Measurements from ENCODE around the gene MUC4. TPM values are rescaled to one million over a fixed set of nuclear protein-coding genes. Genes with fewer than 3 reads are reported as not detected.
"Not testable (repeated sequence)": the region's sequence is repeated elsewhere in the genome, so short reads cannot be mapped to it uniquely, and the experiment has no call there.

Gene MUC4
- total and polyA plus RNA-seq, 7 experiments from 2014 or later: 0.07 to 0.48 TPM; not detected in 5

DNA sequence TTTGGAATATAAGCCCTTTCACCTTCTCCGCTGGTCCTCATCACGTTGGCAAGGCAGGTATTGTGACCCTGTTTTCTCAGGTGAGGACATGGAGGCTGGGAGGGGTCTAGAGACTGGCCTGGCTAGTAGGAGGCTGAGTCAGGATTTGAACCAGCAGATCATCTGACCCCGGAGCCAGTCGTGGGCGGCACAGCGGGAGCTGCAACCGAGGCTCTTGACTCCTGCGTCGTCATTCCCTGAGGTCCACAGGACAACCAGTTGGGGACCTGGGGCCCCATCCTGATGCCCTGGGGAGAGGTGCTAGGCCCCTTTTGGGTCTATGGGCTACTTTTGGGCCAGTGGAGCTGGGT lies 88.8 kb downstream of the MUC4 start:
- POLR2A ChIA-PET; H3K4me1 ChIP-seq (ENCODE audit: control insufficient read depth in 2 of 2, insufficient read depth in 2 of 2, low read length in 2 of 2); H3K27me3 ChIP-seq (ENCODE audit: control insufficient read depth in 2 of 2, insufficient read depth in 2 of 2, low read length in 2 of 2); DNase-seq; H3K4me3 Mint-ChIP-seq; H3K4me1 Mint-ChIP-seq; ATAC-seq; H3K9me3 ChIP-seq (ENCODE audit: control insufficient read depth in 2 of 3, low read length in 3 of 3); CTCF ChIA-PET; H3K27me3 Mint-ChIP-seq; H3K27ac Mint-ChIP-seq; H3K27ac ChIP-seq (ENCODE audit: low read depth, low read length); H3K9me3 Mint-ChIP-seq; H3K36me3 Mint-ChIP-seq; intact Hi-C loops (cut with micrococcal nuclease); H3K36me3 ChIP-seq (ENCODE audit: control insufficient read depth in 2 of 3, insufficient read depth in 3 of 3, low read length in 3 of 3); H3K4me3 ChIP-seq (ENCODE audit: low read length): not testable (repeated sequence)

DNA sequence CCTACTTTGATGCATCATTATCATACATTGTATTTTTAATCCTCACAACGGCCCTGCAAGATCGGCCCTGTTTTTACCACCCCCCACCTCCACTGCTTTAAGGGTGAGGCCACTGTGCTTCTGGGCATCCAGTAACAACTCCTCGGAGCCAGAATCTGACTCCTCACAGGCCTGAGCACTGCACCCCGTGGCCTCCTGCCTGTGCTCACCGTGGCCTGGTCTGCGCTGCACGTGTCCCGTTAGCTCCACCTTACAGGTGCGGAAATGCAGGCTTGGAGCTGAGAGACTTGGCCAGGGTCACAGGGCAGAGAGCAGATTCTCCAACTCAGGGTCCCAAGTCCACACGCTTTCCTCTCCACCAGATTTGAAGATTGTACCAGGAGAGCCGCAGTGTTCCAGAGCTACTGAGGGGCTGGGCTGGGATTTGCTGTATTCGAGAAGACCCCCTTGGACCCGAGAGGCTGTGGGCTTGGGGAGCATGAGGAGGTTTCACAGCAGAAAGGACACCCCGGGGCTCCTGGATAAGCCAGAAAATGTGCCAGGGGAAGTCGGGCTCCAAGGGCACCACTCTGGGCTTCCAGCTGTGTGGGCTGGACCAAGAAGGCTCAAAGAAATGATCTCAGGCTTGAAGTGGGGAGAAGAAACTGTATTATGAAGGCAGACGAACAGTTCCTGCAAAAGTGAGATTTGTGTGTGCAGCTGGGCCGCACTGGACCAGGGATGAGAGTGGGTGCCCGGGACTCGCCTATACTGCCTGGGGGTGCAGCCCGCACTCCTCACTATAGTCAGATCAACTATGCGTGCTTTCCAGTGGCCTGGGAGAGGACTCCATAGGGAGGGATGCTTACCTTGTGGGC lies 89.4 kb downstream of the MUC4 start:
- H3K9me3 ChIP-seq (ENCODE audit: control insufficient read depth in 2 of 3, low read length in 3 of 3); H3K27me3 ChIP-seq (ENCODE audit: control insufficient read depth in 2 of 2, insufficient read depth in 2 of 2, low read length in 2 of 2); H3K4me1 Mint-ChIP-seq; H3K27ac ChIP-seq (ENCODE audit: low read depth, low read length); intact Hi-C loops (cut with micrococcal nuclease); ATAC-seq; H3K4me3 Mint-ChIP-seq; H3K36me3 ChIP-seq (ENCODE audit: control insufficient read depth in 2 of 3, insufficient read depth in 3 of 3, low read length in 3 of 3); H3K4me1 ChIP-seq (ENCODE audit: control insufficient read depth in 2 of 2, insufficient read depth in 2 of 2, low read length in 2 of 2); H3K36me3 Mint-ChIP-seq; H3K9me3 Mint-ChIP-seq; H3K27ac Mint-ChIP-seq; POLR2A ChIA-PET; H3K4me3 ChIP-seq (ENCODE audit: low read length); CTCF ChIA-PET; DNase-seq; H3K27me3 Mint-ChIP-seq: not testable (repeated sequence)

DNA sequence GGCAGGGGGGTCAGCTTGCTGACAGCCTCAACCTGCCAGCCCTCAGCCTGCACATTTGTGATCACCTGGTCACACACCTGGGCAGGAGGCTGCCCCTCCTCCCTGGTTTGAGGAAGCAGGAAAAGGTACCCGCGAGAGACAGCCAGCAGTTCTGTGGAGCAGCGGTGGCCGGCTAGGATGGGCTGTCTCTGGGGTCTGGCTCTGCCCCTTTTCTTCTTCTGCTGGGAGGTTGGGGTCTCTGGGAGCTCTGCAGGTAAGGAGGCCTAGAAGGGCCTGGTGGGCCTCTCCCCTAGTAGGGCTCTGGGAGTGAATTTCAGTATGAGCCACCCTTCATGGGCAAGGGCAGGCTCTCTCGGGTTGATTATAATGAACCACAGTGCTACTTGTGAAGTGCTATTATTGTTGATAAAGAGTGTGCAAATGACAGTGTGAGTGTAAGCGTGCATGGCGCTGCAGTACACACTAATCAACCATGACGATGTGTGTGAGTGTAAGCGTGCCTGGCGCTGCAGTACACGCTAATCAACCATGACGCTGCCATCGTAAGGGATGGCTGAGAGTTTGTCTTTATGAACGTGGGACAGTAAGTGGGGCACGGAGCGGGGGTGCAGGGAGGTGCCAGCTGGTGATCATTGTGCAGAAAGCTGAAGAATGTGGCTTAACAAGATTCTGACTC lies 90.8 kb downstream of the MUC4 start, which contains the start of gene MUC20:
TSS of gene MUC20 (plus strand) at position 148 of the 676 bp plus-strand sequence. CDS start at position 178, 30 bp downstream.
- H3K27me3 Mint-ChIP-seq; H3K4me1 Mint-ChIP-seq; ATAC-seq; H3K4me3 ChIP-seq (ENCODE audit: low read length); H3K27me3 ChIP-seq (ENCODE audit: control insufficient read depth in 2 of 2, insufficient read depth in 2 of 2, low read length in 2 of 2); H3K9me3 ChIP-seq (ENCODE audit: control insufficient read depth in 2 of 3, low read length in 3 of 3); intact Hi-C loops (cut with micrococcal nuclease); H3K9me3 Mint-ChIP-seq; H3K36me3 ChIP-seq (ENCODE audit: control insufficient read depth in 2 of 3, insufficient read depth in 3 of 3, low read length in 3 of 3); H3K4me1 ChIP-seq (ENCODE audit: control insufficient read depth in 2 of 2, insufficient read depth in 2 of 2, low read length in 2 of 2); H3K27ac ChIP-seq (ENCODE audit: low read depth, low read length); DNase-seq; CTCF ChIA-PET; POLR2A ChIA-PET; H3K4me3 Mint-ChIP-seq: not testable (repeated sequence)
- peaks cover 0 to 13% (median 2%) of the 10 kb centered on the region in 5 donors for H3K36me3 Mint-ChIP-seq
- peak within 1 kb of the TSS in 2 of 9 donors; percentile 6 to 27 for H3K27ac Mint-ChIP-seq

DNA sequence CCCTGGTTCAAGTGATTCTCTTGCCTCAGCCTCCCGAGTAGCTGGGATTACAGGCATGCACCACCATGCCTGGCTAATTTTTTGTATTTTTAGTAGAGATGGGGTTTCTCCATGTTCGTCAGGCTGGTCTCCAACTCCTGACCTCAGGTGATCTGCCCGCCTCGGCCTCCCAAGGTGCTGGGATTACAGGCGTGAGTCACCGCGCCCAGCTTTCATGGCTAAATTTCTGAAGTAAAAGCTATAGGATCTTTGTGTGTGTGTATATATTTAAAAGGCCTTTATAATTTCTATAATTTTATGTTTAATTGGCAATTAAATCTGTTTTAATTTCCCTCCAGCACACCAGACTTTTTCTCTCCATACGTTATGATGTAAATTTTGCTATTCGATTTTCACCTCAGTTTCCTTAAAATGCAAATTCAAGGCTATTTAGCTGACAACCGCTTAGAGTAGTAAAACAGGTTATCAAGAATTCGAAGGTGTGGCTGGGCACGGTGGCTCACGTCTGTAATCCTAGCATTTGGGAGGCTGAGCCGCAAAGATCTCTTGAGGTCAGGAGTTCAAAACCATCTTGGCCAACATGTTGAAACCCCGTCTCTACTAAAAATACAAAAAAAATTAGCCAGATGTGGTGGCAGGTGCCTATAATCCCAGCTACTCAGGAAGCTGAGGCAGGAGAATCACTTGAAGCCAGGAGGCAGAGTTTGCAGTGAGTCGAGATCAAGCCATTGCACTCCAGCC lies 92.0 kb downstream of the MUC4 start:
- H3K27me3 ChIP-seq (ENCODE audit: control insufficient read depth in 2 of 2, insufficient read depth in 2 of 2, low read length in 2 of 2); H3K27ac ChIP-seq (ENCODE audit: low read depth, low read length); POLR2A ChIA-PET; ATAC-seq; H3K4me3 ChIP-seq (ENCODE audit: low read length); H3K27me3 Mint-ChIP-seq; DNase-seq; CTCF ChIA-PET; H3K4me3 Mint-ChIP-seq; H3K9me3 ChIP-seq (ENCODE audit: control insufficient read depth in 2 of 3, low read length in 3 of 3); H3K36me3 ChIP-seq (ENCODE audit: control insufficient read depth in 2 of 3, insufficient read depth in 3 of 3, low read length in 3 of 3); H3K9me3 Mint-ChIP-seq; H3K4me1 ChIP-seq (ENCODE audit: control insufficient read depth in 2 of 2, insufficient read depth in 2 of 2, low read length in 2 of 2); H3K4me1 Mint-ChIP-seq: not testable (repeated sequence)
- intact Hi-C loops (cut with micrococcal nuclease): loop anchor here in 1 of 2 donors (5.0 kb wide), 1 partner anchor 102 kb away; no protein-coding TSS in a partner anchor
- peak overlapping the region in 1 of 9 donors; percentile 27 for H3K27ac Mint-ChIP-seq
- H3K36me3 Mint-ChIP-seq: peaks cover 8 to 26% (median 9%) of the 10 kb centered on the region in 5 donors

DNA sequence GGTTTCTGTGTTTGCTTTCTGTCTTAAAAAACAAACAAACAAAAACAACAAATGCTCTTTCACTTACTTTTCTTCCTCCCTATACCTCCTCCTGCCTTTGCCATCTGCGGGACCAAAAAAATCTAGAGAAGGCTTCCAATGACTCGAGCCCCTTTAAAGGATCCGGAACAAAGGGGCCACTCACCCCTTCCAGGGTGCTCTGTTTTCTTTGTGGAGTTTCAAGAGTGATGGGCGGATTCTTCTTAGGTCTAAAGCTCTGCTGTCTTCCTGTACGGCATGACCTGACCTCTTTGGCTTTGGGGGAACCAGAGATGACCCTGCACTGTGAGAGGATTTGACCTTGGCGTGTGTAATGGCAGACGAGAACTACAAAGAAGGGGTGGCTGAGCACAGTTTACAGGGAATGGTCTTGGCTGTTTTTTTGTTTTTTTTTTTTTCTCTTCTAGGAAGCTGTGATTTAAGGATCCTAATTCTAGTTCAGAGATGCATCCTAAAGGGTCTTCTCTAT lies 93.2 kb downstream of the MUC4 start:
- H3K27ac Mint-ChIP-seq: no peak overlapping the region

DNA sequence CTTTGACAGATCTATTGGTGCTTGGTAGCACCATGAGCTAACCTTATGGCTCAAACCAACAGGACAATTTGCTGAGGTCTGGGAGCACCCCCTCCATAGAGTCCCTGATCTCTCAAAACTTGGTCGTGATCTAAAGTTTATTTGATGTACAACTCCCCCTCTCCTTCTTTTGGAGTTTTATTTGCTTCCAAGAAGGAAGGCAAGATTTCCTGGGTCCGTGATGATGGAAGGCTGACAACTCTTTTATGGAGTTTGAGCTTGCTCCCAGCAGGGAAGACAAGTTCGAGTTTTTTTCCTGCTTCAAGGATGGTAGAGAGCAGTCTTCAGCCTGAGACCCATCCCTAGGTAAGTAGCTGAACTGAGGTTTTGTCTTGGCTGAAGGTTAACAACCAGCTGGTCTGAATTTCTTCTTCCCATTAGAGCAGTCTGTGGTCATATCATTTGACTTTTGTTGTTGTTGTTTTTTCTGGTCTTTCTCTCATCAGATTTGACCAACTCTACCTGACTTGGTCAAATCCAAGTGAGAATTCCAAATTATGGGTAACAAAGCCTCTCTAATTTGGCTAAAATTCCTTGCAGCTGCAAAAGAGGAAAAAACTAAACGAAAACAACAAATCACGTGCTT lies 93.8 kb downstream of the MUC4 start:
- ChIA-PET CTCF (no interaction called here), POLR2A (no interaction called here)
- H3K9me3 Mint-ChIP-seq: peaks cover 0 to 6% (median 0%) of the 10 kb centered on the region in 11 donors
- intact Hi-C loops (cut with micrococcal nuclease): loop anchor here in 1 of 2 donors (5.0 kb wide), 1 partner anchor 101 kb away; no protein-coding TSS in a partner anchor
- Histone ChIP-seq H3K36me3 (ENCODE audit: control insufficient read depth in 2 of 3, insufficient read depth in 3 of 3, low read length in 3 of 3) (peaks cover 0 to 14% (median 0%) of the 10 kb centered on the region in 3 experiments), H3K4me3 (ENCODE audit: low read length) (no peak overlapping the region), H3K4me1 (ENCODE audit: control insufficient read depth in 2 of 2, insufficient read depth in 2 of 2, low read length in 2 of 2) (no peaks in the 10 kb centered on the region), H3K9me3 (ENCODE audit: control insufficient read depth in 2 of 3, low read length in 3 of 3) (no peaks in the 10 kb centered on the region), H3K27ac (ENCODE audit: low read depth, low read length) (no peak overlapping the region), H3K27me3 (ENCODE audit: control insufficient read depth in 2 of 2, insufficient read depth in 2 of 2, low read length in 2 of 2) (no peaks in the 10 kb centered on the region)
- H3K36me3 Mint-ChIP-seq: peaks cover 12 to 32% (median 15%) of the 10 kb centered on the region in 5 donors
- no peak overlapping the region for H3K4me3 Mint-ChIP-seq
- H3K27ac Mint-ChIP-seq: no peak overlapping the region
- H3K4me1 Mint-ChIP-seq: peaks cover 0 to 4% (median 0%) of the 10 kb centered on the region in 7 donors
- no peak for DNase-seq
- no peak for ATAC-seq
- H3K27me3 Mint-ChIP-seq: peaks cover 0 to 5% (median 0%) of the 10 kb centered on the region in 5 donors

More for the DNA sequence above, 93.2 kb downstream of the MUC4 start:
- no peak for DNase-seq
- Histone ChIP-seq H3K27me3 (ENCODE audit: control insufficient read depth in 2 of 2, insufficient read depth in 2 of 2, low read length in 2 of 2) (no peaks in the 10 kb centered on the region), H3K4me1 (ENCODE audit: control insufficient read depth in 2 of 2, insufficient read depth in 2 of 2, low read length in 2 of 2) (no peaks in the 10 kb centered on the region), H3K36me3 (ENCODE audit: control insufficient read depth in 2 of 3, insufficient read depth in 3 of 3, low read length in 3 of 3) (peaks cover 0 to 14% (median 0%) of the 10 kb centered on the region in 3 experiments), H3K9me3 (ENCODE audit: control insufficient read depth in 2 of 3, low read length in 3 of 3) (no peaks in the 10 kb centered on the region), H3K27ac (ENCODE audit: low read depth, low read length) (no peak overlapping the region), H3K4me3 (ENCODE audit: low read length) (no peak overlapping the region)
- H3K27me3 Mint-ChIP-seq: peaks cover 0 to 5% (median 0%) of the 10 kb centered on the region in 5 donors
- H3K4me1 Mint-ChIP-seq: peaks cover 0 to 4% (median 0%) of the 10 kb centered on the region in 7 donors
- ATAC-seq: no peak
- H3K36me3 Mint-ChIP-seq: peaks cover 12 to 32% (median 15%) of the 10 kb centered on the region in 5 donors
- ChIA-PET POLR2A (no interaction called here), CTCF (no interaction called here)
- peaks cover 0 to 6% (median 0%) of the 10 kb centered on the region in 11 donors for H3K9me3 Mint-ChIP-seq
- intact Hi-C loops (cut with micrococcal nuclease): loop anchor here in 1 of 2 donors (5.0 kb wide), 1 partner anchor 101 kb away; no protein-coding TSS in a partner anchor
- H3K4me3 Mint-ChIP-seq: no peak overlapping the region

Measured in naive thymus-derived CD4-positive, alpha-beta T cell (primary cell).